IMR-90 (cell line): ENCODE data around the gene CAPN2.

Source experiments
- BHLHE40 ChIP-seq: fragments of 150-350 bp; IDR thresholded peaks from 2 replicates; pipeline ENCODE4 v1.6.1; 2016; ENCODE audit warnings: mild to moderate bottlenecking, low read depth, low read length
- MAZ ChIP-seq: IDR thresholded peaks from 2 replicates; pipeline ENCODE4 v1.6.1; 2012; ENCODE audit warnings: low read depth, mild to moderate bottlenecking, low read length, improper control_type of control experiment, moderate library complexity, borderline replicate concordance
- MXI1 ChIP-seq: IDR thresholded peaks from 2 replicates; pipeline ENCODE4 v1.6.1; 2012; ENCODE audit warnings: low read depth, mild to moderate bottlenecking, low read length, moderate library complexity, borderline replicate concordance
- POLR2A ChIP-seq: IDR thresholded peaks from 2 replicates; pipeline ENCODE4 v1.6.1; 2012; ENCODE audit warnings: mild to moderate bottlenecking, low read depth, low read length
- RFX5 ChIP-seq: IDR thresholded peaks from 2 replicates; pipeline ENCODE4 v1.8.0; 2012; ENCODE audit warnings: low read depth, mild to moderate bottlenecking, low read length, moderate library complexity
- SMC3 ChIP-seq: fragments of 150-350 bp; IDR thresholded peaks from 2 replicates; pipeline ENCODE4 v1.6.1; 2016; ENCODE audit warnings: low read depth, mild to moderate bottlenecking, antibody characterized with exemption, low read length, moderate library complexity
- TF ChIP-seq, protein P1 (sequence below): conservative IDR thresholded peaks from 2 replicates; pipeline ENCODE4 v1.5.1; 2012; ENCODE audit warnings: mild to moderate bottlenecking, low read depth, low read length, improper control_type of control experiment
- TF ChIP-seq, protein P2 (sequence below): fragments of 150-350 bp; IDR thresholded peaks from 2 replicates; pipeline ENCODE4 v1.6.1; 2017; ENCODE audit warnings: mild to moderate bottlenecking, antibody characterized with exemption, low read length, low read depth
- TF ChIP-seq, protein P3 (sequence below): fragments of 150-350 bp; IDR thresholded peaks from 2 replicates; pipeline ENCODE4 v1.6.1; 2016; ENCODE audit warnings: low read depth, mild to moderate bottlenecking, low read length, moderate library complexity, borderline replicate concordance

- TF ChIP-seq, protein P1, sequence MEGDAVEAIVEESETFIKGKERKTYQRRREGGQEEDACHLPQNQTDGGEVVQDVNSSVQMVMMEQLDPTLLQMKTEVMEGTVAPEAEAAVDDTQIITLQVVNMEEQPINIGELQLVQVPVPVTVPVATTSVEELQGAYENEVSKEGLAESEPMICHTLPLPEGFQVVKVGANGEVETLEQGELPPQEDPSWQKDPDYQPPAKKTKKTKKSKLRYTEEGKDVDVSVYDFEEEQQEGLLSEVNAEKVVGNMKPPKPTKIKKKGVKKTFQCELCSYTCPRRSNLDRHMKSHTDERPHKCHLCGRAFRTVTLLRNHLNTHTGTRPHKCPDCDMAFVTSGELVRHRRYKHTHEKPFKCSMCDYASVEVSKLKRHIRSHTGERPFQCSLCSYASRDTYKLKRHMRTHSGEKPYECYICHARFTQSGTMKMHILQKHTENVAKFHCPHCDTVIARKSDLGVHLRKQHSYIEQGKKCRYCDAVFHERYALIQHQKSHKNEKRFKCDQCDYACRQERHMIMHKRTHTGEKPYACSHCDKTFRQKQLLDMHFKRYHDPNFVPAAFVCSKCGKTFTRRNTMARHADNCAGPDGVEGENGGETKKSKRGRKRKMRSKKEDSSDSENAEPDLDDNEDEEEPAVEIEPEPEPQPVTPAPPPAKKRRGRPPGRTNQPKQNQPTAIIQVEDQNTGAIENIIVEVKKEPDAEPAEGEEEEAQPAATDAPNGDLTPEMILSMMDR = no peak
- TF ChIP-seq POLR2A = no peak
- TF ChIP-seq, protein P2, sequence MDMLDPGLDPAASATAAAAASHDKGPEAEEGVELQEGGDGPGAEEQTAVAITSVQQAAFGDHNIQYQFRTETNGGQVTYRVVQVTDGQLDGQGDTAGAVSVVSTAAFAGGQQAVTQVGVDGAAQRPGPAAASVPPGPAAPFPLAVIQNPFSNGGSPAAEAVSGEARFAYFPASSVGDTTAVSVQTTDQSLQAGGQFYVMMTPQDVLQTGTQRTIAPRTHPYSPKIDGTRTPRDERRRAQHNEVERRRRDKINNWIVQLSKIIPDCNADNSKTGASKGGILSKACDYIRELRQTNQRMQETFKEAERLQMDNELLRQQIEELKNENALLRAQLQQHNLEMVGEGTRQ = no peak
- no peak for TF ChIP-seq BHLHE40
- no peak for TF ChIP-seq RFX5
- TF ChIP-seq MAZ = no peak
- no peak for TF ChIP-seq SMC3
- TF ChIP-seq, protein P3, sequence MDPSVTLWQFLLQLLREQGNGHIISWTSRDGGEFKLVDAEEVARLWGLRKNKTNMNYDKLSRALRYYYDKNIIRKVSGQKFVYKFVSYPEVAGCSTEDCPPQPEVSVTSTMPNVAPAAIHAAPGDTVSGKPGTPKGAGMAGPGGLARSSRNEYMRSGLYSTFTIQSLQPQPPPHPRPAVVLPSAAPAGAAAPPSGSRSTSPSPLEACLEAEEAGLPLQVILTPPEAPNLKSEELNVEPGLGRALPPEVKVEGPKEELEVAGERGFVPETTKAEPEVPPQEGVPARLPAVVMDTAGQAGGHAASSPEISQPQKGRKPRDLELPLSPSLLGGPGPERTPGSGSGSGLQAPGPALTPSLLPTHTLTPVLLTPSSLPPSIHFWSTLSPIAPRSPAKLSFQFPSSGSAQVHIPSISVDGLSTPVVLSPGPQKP = no peak
- TF ChIP-seq MXI1 = no peak
Measured at GRCh38 chr1:223745731-223746130, 33.4 kb downstream of the CAPN2 start.
